GM21528 (cell line): ENCODE results near the gene GLDN.

Experiments
- ATAC-seq: cut with Tn5 transposase; IDR thresholded peaks from one replicate; pipeline ENCODE4 v1.9.1; 2021; ENCODE audit warnings: mild to moderate bottlenecking, moderate library complexity; ENCODE audit not compliant: unreplicated experiment, low FRiP score

Gene GLDN

DNA sequence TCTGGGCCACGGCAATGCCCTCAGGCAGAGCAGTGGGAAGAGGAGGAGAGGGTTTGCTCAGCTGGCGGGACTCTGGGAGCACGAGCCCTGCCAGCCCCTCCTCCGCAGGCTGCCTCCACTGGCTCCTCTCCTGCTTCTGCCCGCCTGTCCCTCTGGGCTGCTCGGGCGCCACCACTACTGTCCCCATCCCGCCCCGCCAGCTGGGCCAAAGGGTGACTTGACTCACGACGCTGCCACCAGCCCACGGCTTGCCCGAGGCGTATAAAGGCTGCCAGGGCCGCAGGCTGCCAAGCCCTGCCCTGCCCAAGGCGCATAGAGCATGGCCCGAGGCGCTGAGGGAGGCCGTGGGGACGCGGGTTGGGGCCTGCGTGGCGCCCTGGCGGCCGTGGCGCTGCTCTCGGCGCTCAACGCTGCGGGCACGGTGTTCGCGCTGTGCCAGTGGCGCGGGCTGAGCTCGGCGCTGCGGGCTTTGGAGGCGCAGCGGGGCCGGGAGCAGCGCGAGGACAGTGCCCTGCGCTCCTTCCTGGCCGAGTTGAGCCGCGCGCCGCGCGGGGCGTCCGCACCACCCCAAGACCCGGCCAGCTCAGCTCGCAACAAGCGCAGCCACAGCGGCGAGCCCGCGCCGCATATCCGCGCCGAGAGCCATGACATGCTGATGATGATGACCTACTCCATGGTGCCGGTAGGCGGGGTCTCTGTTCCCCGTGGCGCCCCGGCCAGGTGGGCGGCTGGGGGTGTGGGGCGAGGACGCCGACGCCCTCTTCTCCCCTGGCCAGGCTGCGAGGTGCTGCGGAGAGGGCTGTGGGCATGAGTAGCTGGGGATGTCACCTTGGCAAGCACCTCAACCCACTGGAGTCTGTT is at the start of gene GLDN:
Gene GLDN (plus strand): TSS at position 290 of the 861 bp plus-strand sequence. CDS start 30 bp downstream, at position 320.
- ATAC-seq, result no peak

DNA sequence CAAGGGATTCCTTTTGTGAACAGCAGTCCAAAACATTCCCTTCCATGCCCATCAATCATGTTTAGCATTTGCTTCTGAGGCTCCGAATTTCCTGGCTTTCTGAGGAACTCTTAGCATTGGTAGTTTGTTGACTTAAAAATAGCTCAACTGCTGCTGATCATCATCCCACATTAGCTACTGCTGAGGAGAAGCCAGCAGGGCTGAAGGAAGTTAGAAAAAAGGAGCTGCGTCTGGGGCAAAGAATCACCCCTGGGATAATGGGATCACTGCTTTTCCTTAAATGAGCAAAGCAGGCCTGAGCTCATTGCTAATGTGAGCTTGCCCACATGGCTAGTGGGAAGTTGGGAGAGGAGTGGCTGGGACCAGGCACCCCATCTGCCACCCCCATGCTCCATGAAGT is 42.8 kb upstream of the GLDN start:
- ATAC-seq, result no peak

DNA sequence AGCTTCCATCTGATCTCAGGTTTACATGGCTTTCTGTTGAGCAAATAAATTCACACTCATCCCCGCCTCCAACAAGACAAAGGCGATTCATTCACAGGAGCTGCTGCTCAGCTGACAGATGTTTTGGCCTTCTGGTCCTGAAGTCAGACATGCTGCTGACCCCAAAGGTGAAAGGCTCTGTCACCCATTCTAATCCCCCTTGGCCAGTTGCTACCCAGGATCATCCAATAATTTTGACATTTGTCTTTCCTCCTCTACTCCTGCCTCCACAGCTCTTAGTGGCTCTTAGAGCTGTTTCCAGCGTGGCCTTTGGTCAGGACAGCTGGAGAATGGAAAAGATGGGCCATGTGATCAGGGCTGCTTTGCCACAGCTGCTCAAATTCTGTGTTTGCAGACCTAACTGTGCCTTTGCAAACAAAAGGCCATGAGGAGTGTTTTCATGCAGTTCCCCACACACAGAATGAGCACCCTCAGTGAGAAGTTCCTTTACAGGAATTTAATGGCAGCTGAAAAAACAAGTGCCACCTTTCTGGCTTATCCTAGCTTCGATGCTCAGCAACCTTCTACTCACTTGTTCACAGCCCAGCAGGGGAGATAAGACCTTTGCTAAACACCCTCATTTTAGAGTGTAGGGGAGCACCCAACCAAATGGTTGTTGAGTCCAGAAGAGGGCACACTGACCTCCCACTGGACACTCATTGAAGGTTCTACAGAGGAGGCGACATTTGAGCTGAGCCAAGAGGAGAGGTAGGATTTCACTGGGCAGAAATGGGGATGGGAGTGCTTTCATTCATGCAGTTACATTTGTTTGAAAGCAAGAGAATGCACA is 42.1 kb upstream of the GLDN start:
- no peak for ATAC-seq

- ATAC-seq, result no peak
These were observed 39.0 kb upstream of the GLDN start for GRCh38 chr15:51302480-51302879.

DNA sequence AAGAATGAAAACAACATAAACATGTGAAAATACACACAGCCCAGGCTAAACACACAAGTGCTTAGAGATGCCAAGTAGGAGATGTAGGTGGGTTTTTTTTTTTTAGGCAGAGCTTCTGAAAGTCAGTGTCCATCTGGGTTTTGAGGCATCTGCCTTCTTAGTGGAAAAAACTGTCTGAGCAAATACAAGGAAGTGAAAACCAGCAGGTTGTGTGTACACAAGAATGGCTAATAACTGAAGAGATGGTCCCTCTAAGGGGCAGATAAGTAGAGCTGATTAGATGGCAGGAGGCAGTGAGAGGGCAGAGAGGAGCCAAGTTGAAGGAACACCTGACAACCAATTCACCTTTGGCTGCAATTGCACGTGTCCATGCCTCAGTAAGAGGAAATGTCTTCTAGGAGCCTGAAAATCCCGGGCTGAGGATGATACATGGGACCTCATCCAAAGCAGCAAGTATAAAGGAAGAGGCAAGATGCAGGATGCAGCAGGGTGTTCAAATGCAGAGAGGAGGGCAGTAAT is 37.9 kb upstream of the GLDN start:
- ATAC-seq, result no peak

- ATAC-seq, result no peak
These were observed 34.1 kb upstream of the GLDN start for GRCh38 chr15:51307325-51307724.

DNA sequence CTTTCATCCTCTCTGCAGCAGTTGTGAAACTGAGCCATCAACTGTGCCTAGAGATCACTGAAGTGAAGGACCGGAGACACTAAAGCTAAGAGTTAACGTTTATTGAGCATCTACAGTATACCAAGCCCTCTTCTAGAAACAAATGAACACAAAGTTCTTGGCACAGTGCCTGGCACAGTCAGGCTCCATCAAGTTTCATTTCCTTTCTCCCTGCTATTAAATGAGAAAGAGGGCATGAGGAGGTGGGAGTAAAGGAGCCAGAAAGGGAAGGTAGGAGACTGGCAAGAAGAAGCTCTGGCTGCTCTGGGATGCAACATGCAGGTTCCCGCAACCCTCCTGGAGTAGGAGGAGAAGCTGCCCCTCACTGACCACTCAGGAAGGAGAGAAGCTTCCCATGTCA is 33.6 kb upstream of the GLDN start:
- ATAC-seq, result no peak

- no peak for ATAC-seq
These were observed 31.4 kb upstream of the GLDN start for GRCh38 chr15:51310064-51310463.

DNA sequence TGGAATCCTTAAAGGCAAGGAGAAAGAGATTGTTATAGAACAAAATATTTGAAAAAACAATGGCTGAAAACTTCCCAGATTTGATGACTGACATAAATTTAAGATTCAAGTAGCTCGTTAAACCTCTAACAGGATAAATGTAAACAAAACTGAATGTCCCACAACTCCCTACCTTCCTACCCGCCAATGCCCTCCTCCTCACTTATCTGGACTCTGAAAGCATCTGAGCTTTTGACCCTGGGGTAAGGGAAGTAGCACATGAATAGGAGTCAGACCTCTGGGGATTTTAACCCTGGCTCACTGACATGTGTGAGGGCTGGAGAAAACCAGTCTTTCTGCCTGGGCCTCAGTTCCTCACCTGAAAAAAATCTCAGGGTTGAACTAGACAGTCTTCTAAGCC is 29.9 kb upstream of the GLDN start:
- no peak for ATAC-seq

DNA sequence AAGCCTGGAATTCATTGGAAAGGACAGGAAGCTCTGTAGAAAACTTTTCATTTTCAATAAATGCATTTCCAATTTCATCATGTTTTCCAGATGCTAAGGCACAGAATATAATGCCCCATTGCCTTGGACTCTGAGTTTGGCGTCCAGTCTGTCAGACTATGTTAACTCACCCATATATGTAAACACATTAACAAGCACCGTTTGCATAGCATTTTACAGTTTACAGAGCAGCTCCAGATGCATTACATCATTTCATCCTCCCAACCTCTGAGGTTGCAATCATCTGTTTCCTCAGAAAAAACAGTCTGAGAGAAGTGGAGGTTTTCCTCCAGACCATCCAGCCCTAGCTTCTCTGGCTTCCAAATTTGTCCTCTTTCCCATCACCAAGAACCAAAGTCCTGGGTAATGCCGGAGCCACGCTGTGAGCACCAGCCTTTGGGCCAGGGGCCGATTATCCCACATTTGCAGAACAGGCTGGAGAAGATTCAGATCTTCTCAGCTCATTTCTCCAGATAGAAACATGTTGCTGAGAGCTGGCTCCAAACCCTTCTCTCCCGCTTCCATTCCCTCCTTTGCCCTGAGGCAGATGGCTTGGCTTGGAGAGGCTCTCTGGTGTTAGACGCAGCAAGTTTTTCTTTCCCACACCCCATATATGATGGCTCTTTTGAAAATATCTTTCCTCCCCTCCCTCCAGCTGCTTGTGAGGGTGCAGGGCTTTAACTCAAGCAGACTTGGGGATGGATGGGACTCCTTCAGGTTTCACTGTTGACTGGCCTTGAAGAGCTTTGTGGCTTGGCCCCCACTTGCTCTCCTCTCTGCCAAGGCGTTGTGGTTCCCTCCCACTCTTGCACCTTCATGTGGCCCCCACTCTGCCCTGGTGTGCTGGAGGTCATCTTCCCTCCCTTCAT is 29.0 kb upstream of the GLDN start:
- no peak for ATAC-seq

GRCh38 chr15:51313074-51313393 is 28.4 kb upstream of the GLDN start:
- ATAC-seq, result no peak

DNA sequence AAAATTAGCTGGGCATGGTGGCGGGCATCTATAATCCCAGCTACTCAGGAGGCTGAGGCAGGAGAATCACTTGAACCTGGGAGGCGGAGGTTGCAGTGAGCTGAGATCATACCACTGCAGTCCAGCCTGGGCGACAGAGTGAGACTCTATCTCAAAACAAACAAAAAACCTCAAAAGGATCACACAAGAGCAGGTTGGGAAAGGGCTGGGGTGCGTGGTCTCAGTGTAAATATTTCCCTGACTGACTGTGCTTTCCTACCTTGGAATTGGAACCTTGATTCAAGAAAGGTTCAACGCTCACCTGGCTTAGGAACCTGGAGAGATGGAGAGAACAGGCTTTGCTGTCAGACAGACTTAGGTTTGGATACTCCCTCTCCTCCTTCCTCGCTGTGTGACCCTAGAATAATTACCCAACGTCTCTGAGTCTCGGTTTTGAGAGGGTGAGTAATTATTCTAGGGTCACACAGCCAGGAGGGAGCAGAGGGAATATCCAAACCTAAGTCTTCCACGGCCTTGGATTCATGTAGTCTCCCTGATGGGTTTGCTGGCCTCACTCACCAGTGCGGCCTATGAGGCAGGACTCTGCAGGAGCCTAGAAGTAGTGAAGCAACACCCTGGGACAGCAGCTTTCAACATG is 27.7 kb upstream of the GLDN start:
- no peak for ATAC-seq

GRCh38 chr15:51314391-51315337 is 26.8 kb upstream of the GLDN start:
- ATAC-seq, result no peak

GRCh38 chr15:51315726-51316125 is 25.7 kb upstream of the GLDN start:
- ATAC-seq, result no peak

GRCh38 chr15:51316636-51317035 is 24.8 kb upstream of the GLDN start:
- ATAC-seq, result no peak

DNA sequence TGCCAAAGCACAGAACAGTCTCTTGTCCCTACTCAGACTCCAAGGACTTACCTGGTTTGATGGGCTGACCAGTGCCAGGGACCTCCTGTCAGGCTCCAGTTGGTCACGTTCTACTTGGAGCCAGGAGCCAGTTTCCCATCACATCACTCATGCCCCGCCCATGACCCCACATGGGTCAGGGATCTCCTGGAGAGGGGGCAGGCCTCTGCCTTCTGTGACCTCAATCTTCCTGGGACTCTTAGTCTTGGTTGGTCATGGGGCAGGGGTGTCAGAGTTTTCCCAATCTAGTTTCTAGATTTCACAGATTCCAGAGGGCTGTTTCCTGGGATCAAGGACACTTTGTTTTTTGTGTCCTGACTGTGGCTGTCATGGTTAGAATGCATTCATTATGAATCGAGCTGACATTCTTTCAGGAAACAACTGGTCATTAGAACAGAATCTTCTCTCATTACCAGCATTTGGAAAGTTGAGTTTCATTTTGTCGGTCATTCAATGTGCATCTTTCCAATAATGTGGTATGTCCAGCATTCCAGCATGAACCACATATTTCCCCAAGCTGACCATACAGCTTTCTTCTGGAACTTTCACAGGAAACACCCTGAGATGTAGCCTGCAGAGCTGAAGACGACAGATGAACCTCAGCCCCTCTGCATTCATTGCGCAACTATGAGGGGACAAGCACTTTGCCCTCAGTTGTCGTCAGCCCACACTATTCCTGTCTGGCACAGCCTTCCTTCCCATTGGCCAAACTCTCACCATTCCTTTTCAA is 22.9 kb upstream of the GLDN start:
- no peak for ATAC-seq

GRCh38 chr15:51319539-51319938 is 21.9 kb upstream of the GLDN start:
- ATAC-seq, result no peak

GRCh38 chr15:51320843-51321242 is 20.6 kb upstream of the GLDN start:
- ATAC-seq, result no peak
